NCI-H510A treated with DMSO at 0.1 percent for 48 hours (cell line): Measurements from ENCODE around the gene CSNK2B.

ENCODE experiments used
- DNase-seq: peaks from one replicate; lab custom pipeline; 2025; lab: John Stamatoyannopoulos, UW

Gene CSNK2B

DNA sequence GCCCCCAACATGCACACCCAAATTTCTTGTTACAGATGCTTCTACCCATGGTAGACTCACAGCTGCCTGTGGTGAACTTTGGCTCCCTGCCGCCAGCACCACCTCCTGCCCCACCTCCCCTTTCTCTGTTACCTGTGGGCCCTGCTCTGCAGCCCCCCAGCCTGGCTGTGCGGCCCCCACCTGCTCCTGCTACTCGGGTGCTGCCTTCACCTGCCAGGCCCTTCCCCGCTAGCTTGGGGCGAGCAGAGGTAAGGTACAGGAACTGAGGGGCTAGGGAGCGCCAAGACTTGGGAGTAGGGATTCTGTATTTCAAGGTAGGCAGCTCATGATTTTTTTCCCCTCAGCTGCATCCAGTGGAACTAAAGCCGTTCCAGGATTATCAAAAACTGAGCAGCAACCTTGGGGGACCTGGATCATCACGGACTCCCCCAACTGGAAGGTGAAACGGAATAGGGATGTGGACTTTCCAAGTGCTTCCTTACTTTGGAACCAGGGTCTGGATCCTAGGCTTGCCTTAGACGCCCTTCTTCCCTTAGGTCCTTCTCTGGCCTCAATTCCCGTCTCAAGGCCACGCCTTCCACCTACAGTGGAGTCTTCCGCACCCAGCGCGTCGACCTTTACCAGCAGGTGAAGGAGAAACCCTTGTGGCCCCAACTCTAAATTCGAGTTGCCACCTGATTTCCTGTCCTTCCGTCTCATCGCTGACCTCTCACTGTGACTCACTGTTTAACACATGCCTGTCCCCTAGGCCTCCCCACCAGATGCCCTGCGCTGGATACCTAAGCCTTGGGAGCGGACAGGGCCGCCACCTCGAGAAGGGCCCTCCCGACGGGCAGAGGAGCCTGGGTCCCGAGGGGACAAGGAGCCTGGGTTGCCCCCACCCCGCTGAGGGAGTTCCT, 28.9 kb upstream of the CSNK2B start:
- no peak for DNase-seq

DNA sequence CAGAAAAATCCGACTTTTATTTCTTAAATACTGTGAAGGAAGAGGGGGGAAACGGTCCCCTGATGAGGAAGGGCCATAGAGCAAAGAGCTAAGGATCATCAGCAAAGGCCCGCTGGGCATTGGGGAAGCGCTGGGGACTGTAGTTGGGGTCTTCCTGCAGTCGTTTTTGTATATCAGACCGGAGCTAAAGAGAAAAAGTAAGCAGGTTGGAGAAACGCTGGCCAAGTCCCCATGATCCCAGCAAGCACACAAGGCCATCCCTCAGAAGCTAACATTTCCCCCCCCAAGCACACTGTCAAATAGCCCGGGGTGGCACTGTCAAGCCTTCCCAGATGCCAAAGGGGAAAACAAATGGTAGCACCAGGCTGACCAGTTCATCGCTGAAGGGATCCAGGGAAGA, 26.8 kb upstream of the CSNK2B start:
- no peak for DNase-seq

DNA sequence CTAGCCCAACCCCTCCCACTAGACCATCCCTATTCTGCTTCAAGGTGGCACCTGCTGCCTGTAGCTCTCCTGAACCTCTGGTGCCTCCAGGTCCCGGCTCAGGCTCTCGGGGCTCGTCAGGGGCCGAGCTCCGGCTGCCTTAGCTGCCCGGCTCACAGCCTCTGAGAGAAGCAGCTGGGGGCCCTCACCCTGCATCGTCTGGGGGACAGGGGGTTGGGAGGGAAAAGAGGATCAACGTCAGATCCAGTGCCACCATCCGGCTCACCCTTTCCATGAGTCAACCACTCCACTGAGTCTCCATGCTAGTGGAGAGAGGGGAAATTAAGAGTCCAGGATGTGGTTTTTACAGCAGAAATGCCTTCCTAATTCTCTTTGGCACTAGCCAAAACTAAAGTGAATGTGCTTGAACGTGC, 26.4 kb upstream of the CSNK2B start:
- no peak for DNase-seq

DNA sequence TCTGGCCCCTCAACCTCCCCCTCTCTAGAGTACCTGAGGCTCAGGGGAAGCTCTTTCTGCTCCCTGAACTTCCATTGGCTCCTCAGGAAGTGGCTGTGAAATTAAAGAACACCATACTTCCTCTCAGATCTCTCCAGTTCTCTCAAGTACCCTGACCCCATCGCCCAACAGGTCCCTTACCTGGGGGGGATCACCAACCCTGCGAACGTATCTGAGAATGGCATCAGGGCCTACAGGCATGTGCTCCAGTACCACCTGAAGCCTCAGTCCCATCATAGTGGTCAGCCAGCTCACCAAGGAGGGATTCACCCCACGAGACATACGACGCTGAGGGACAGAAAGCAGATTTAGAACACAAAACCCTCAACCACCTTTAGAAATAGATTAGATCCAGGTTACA, 25.3 kb upstream of the CSNK2B start:
- no peak for DNase-seq

DNA sequence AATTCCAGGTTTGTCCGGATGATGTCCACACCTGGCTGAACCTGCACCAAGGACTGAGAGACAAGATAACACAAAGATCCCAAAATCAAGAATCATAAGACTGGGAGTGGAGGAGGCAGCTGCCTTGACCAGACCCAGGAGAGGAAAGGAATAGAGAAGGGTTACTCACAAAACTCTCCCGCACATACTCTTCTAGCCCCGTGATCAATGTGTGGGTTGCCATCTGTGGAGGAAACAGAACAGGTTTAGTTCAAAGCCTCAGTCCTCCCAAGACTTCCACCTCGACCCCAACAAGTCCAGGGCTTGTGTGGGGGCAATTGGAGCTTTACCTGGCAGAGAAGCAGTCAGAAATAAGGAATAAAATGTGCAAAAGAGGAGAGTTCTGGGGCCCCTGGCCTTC, 24.5 kb upstream of the CSNK2B start:
- no peak for DNase-seq

DNA sequence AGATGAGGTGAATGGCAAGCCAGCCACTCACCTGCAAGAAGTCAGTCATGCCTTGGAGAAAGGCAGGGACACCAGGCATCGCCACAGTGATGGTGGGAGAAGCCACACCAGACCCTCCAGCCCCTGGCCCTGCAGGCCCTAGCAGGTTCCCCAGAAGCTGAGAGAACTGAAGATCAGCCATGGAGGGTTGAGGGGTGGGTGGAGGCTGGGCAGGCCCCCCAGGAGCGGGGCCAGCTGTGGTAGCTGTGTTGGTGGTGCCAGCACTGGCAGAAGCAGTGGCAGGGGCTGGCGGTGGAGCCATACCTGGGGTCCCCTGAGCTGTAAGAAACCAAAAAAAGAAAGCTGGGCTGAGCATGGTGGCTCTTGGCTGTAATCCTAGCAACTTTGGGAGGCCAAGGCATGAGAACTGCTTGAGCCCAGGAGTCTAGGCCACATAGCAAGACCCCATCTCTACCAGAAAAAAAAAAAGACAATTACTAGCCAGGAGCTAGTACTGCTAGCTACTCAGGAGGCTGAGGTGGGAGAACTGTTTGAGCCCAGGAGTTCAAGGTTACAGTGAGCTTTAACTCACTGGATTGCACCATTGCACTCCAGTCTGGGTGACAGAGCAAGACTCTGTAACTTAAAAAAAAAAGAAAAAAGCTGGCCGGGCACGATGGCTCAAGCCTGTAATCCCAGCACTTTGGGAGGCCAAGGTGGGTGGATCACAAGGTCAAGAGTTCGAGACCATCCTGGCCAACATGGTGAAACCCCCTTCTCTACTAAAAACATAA, 22.9 kb upstream of the CSNK2B start:
- no peak for DNase-seq

DNA sequence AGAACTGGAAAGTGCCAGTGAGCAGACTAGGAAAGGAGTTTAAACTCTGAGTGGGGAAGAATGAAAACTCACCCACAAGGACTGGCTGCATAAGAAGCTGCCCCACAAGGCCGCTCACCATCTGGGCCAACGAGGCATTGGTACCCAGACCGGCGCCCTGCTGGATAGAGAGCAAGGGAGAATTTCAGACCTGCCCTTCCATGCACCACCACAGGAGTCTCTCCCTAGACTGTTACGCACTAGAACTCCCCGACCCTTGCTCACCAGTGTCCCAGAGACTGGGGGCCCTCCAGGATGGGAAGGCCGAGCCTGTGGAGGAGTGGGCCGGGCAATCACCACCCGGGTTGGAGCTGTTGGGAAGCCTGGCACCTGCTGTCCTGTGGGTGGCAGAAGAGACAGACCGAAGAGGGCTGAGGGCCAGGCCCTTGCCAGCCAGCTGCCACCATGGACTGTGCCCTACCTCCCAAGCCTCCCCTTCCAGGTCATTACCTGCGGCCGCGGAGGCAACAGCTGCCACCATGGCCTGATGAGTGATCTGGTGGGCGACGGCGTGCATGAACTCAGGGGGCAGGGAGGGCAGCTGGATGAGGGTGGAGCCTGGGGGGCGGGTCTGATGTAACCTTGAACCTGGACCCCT, 21.9 kb upstream of the CSNK2B start:
- DNase-seq = no peak

DNA sequence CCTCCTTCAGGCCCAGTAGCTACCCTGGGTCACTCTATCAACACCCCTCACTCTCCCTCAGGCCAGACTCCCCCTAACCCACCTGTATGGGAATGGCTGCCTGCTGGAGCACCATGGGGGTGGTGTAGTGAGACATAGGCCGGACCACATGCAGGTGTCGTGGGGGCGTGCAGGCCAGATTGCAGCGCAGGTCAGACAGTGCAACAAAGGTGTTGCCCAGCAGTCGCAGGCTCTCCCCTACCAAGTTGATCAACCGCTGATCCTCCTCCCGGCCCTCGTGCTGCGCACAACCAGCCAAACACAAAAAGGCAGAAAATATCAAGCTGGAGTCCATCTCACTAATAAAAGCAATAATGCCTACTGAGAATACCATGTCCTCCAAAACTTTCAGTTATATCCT, 20.6 kb upstream of the CSNK2B start:
- no peak for DNase-seq

DNA sequence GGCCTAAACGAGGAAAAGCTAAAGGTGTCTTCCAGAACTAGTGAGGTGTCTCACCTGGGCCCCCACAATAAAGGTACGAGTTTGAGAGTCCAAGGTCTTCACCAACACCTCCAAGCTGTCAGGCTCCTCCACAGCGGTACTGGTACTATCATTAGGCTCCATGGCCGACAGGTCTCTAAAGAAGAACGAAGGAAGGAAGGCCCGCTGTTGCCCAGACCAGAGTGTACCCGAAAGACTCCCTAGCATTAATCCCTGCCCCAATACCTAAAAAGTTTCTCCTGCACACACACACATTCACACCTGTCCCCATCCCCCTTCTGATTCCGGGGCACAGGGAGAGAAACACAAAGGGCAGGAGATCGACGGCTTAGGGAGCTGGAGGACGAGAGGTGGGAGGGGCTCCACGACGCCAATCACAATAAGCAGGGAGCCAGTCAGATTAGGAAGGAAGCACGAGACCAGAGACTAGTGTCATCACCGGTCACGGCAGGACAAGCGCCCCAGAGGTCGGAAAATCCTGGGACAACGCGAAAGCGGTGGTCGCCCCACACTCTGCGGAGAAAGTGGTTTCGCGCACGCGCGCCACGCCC, 14.2 kb upstream of the CSNK2B start:
- peak; percentile 83 for DNase-seq

DNA sequence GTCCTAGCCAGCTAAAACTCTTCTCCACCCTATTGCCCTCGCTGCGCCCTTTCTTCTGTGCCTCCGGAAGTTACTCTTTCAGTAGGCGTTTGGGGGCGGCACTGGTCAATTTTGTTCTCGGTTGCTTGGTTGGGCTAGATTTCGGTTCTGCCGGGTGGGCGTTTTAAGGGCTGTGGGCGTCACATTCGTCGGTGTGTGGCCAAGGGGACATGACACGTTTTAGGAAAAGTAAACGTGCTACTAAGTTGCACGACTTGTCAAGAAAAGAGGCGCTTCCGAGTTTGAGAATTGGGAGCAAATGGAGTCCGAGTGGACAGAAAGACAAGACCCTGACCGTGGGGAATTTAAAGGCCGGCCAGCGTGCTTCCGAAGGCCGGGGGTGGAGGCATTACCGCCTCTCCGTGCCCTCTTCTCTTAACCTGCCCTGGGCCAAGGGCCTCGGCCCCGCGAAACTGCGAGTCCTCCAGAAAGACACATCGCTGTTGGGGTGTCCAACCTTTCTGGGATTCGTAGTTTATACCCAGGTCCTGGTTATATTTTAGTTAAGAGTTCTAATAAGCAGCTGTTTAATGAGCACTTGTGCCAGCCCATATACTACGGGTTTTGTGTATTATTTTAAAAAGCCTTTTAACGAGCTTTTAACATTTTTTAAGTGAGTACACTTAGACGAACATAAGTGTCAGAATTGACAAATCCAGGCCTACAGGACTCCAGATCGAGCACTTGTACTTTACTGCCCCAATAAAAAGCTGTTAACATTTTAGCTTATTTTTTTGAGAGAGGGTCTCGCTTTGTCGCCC, 12.8 kb upstream of the CSNK2B start:
- DNase-seq = no peak

DNA sequence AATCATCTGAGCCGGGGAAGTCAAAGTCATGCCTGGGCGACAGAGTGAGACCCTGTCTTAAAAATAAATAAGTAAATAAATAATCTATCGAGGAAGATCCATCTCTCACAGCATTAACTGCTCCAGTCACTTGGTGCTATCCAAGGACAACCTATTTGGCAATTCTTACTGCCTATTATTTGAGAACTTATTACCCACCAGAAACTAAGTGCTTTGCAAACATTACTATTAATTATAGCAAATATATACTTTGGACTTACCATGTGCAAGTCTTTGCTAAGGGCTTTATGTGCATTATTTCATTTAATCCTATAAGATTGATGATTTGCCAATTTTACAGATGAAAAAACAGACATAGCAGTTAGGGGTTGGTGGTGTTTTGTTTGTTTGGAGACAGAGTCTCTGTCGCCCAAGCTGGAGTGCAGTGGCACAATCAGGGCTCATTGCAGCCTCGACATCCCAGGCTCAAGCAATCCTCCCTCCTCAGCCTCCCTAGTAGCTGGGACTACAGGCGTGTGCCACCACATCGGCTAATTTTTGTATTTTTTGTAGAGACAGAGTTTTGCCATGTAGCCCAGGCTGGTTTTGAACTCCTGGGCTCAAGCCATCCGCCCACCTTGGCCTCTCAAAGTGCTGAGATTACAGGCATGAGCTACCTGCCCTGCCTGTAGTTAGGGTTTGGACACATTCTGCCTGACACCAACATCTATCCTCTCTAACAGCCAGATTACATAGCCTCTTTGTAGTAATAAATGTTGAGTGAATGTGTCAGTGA, 11.1 kb upstream of the CSNK2B start:
- no peak for DNase-seq

DNA sequence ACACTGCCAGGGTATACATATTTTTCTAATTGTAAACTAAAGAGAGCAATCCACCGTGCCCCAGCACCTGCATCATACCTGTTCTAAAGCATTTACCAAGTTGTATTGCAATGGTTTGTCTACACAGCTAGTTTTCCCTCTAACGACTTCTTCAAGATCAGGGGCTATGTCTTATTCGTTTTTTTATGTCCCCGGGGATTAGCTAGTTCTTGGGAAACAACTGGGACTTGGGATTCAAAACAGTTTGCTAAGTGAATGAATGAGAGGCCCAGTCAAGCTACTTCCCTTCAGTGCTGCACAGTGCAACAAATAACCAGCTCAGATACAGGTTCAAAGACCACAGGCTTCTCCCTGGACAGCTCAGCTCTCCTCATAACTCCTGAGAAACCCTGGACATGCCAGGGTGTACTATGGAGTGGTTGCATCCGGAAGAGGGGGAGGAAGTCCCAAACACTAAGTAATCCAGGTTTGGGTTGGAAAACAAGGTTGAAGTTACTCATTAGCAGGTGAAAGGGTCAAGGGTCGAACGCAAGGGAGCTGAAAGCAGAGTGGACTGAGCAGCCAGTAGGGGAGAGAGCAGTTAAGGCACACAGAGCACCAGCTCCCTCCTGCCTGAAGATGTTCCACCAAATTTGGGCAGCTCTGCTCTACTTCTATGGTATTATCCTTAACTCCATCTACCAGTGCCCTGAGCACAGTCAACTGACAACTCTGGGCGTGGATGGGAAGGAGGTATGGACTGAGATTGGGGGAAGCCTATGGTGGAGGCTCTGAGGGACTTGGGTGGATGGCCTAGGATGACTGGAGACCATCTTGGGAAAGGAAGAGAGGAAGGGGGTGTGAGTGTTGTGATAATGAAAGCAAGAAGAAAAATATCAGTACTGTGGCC, 10.3 kb upstream of the CSNK2B start, which contains the start of gene APOM:
Gene APOM (plus strand): TSS at position 546 of the 889 bp plus-strand sequence. CDS start 73 bp downstream, at position 619.
- no peak for DNase-seq

DNA sequence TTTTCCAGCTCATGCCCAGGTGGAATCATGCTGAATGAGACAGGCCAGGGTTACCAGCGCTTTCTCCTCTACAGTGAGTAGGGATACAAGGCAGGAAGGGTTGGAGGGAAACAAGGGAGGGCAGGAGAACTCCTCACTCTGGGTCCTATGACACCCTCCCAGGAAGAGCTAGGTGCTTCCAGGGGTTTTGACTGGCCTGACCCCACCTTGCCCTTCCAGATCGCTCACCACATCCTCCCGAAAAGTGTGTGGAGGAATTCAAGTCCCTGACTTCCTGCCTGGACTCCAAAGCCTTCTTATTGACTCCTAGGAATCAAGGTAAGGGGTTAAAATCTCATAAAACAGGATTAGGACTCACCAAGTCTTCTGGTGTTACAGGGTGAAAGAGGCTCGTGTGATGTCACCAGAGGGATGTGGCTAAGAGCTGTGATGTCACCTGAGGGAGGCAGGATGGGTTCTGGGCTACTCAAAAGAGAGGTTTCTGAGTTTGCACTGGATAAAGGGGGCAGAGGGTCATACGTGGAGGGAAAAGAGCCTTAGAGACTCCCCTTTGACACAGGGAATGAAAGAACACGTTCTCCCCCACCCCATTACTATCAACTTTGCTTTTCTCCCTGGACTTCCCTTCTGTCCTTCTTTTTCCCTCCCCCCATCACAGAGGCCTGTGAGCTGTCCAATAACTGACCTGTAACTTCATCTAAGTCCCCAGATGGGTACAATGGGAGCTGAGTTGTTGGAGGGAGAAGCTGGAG, 8.3 kb upstream of the CSNK2B start:
- DNase-seq = no peak

DNA sequence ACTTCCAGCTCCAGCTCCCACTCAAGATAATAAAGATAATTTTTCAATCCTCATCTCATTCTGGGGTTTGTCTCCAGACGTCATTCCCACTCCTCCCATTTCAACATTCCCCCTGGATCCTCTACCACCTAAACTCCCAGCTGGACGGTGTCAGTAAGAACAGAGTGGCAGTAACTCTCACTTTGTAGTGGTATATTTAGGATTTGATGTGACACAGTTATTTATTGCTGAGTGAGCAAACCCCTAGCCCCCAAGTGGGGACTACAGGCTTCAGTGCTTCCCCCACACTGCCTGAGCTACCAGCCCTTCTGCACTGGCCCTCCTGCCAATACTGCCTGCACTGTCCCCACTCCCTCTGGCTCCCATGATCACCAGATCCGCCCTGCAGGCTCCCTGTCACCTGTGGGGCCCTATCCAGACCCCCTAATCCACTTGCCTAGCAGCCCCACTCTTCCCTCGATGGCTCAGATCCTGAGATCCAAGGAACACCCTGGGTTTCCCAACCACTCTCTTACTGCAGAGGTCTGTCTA, 7.7 kb upstream of the CSNK2B start:
- DNase-seq = no peak

DNA sequence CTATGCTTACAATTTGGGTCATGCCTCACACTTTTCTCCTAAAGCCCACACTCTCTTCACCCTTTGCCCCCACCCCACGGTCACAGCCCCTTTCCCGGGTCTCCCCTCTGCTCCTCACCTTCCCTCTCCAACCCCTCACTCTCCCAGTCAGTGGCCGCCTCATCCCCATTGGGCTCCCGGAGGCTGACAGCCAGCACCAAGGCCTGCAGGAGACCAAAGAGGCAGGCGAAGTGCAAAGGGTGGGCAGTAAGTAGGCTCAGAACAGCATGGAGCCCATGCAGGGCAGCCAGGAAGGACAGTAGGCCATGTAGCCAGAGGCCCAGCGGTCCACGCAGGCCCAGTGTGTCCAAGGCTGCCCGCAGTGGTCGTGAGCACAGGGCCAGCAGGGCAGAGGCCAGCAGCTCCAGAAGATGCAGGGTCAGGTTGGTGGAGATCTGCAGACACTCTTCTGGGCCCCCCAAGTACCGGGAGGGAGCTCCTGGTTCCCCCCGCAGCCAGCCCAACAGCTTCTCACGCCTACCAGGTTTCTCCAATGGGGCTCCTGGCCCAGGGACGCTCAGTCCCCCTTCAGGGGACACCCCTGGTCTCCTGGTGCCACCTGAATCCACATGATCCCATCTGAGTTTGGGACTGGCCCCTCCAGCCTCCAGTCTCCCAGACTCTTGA, 6.8 kb upstream of the CSNK2B start:
- no peak for DNase-seq

DNA sequence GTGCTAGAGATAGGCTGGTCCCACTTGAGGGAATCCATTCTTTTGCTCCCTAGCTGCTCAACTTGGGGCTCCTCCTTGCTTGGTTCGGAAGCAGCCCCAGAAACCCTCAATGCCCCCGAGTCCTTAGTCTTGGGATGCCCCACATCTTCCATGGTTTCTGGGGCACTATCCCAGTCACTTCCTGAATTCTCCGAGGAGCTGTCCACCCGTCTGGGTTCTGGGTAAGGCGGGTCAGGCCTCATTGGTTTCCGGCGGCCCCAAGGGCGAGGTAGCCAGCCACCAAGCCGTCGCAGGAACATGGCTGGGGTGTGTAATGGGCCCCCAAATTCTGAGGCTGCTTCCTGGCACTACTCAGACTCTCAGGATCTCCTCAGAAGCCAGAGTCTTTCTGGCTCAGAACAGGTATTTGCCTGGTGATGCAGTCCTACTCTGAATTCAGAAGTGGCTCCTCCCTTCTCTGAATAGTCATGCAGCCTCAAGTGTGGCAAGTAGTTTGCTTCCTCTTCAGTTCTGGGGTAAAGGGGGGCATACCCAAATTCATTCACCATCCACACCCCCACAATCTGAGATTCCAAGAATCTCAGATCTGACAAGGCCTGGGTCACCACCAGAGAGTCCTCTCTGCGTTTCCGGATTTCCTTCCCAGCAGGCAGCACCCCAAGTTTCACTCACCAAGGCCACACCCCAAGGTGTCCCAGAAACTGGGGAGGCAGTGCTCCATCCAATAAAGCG, 6.1 kb upstream of the CSNK2B start:
- peak; percentile 30 for DNase-seq
